Activated CD8-positive, alpha-beta memory T cell treated with anti-CD3 and anti-CD28 coated beads for 1 hour (primary cell): ENCODE data around the gene CROCC2.

Experiments
- DNase-seq, 2 donors: peaks; one replicate each; pipeline ENCODE4 v3.0.0-alpha.2; 2020; ENCODE audit warnings: low read depth in 1 of 2; ENCODE audit errors: extremely low read depth in 1 of 2

Gene CROCC2

GRCh38 chr2:240919786-240920782 lies 13.9 kb downstream of the CROCC2 start:
- DNase-seq: no peak

GRCh38 chr2:240920783-240921231 lies 14.7 kb downstream of the CROCC2 start:
- DNase-seq: no peak

- DNase-seq: no peak
These were observed 15.3 kb downstream of the CROCC2 start for GRCh38 chr2:240921311-240921994.

GRCh38 chr2:240921995-240922244 lies 15.8 kb downstream of the CROCC2 start:
- DNase-seq: no peak

- DNase-seq: no peak
These were observed 16.3 kb downstream of the CROCC2 start for GRCh38 chr2:240922245-240922981.

- DNase-seq: no peak
These were observed 16.9 kb downstream of the CROCC2 start for GRCh38 chr2:240922982-240923537.

- DNase-seq: no peak
These were observed 19.0 kb downstream of the CROCC2 start for GRCh38 chr2:240925191-240925567.

- DNase-seq: no peak
These were observed 19.7 kb downstream of the CROCC2 start for GRCh38 chr2:240925568-240926515.

GRCh38 chr2:240926516-240927389 lies 20.6 kb downstream of the CROCC2 start:
- DNase-seq: no peak

- no peak for DNase-seq
These were observed 21.2 kb downstream of the CROCC2 start for GRCh38 chr2:240927390-240927781.

GRCh38 chr2:240928476-240929363 lies 22.6 kb downstream of the CROCC2 start:
- DNase-seq: no peak

- DNase-seq: no peak
These were observed 23.4 kb downstream of the CROCC2 start for GRCh38 chr2:240929364-240930095.

GRCh38 chr2:240930096-240930630 lies 24.0 kb downstream of the CROCC2 start:
- DNase-seq: no peak

- DNase-seq: no peak
These were observed 24.6 kb downstream of the CROCC2 start for GRCh38 chr2:240930631-240931318.

- no peak for DNase-seq
These were observed 25.3 kb downstream of the CROCC2 start for GRCh38 chr2:240931319-240931949.
